Natural killer cell treated with Interleukin-12 subunit alpha and Interleukin-12 subunit beta and Interleukin-15 and Interleukin-18, amount 100 ng/mL, for 72 hours (primary cell): ENCODE measurements around the gene PTBP3. TPM values are rescaled to one million over a fixed set of nuclear protein-coding genes. Genes with fewer than 3 reads are reported as not detected.

Experiments used
- ATAC-seq, 2 donors: fragments of 150-1000 bp; cut with Tn5 transposase in 1 of 2; sonication (Bioruptor Pico), chemical (Tn5 transposase) in 1 of 2; 2 replicates each; pipeline ENCODE4 v1.10.0; 2021
- DNase-seq: peaks from one replicate; pipeline ENCODE4 v3.0.0; 2022; ENCODE audit warnings: low spot score
- H3K27ac Mint-ChIP-seq, 2 donors: 1 replicate in 1 of 2; 2 replicates in 1 of 2; pipeline ENCODE4 v1.8.0; 2022; ENCODE audit warnings: mixed read lengths in 2 of 2, mild to moderate bottlenecking in 1 of 2, moderate library complexity in 1 of 2
- H3K27me3 Mint-ChIP-seq, 2 donors: 1 replicate in 1 of 2; 2 replicates in 1 of 2; pipeline ENCODE4 v1.8.0; 2022; ENCODE audit warnings: mixed read lengths in 2 of 2
- H3K36me3 Mint-ChIP-seq: one replicate; pipeline ENCODE4 v1.8.0; 2022; ENCODE audit warnings: mixed read lengths
- H3K4me1 Mint-ChIP-seq, 2 donors: 1 replicate in 1 of 2; 2 replicates in 1 of 2; pipeline ENCODE4 v1.8.0; 2022; ENCODE audit warnings: low read depth in 2 of 2, mixed read lengths in 2 of 2, mild to moderate bottlenecking in 1 of 2
- H3K4me3 Mint-ChIP-seq: one replicate; pipeline ENCODE4 v1.8.0; 2022; ENCODE audit warnings: mixed read lengths
- H3K9me3 Mint-ChIP-seq: 2 replicates; pipeline ENCODE4 v1.8.0; 2022; ENCODE audit warnings: mixed read lengths
- total RNA-seq, 2 donors: library from RNA; stranded (reverse); gene quantifications; one replicate each; pipeline ENCODE4 v1.2.3, GENCODE V29; 2022

Gene PTBP3
- total RNA-seq, 2 donors from 2014 or later = 123 to 143 TPM

DNA sequence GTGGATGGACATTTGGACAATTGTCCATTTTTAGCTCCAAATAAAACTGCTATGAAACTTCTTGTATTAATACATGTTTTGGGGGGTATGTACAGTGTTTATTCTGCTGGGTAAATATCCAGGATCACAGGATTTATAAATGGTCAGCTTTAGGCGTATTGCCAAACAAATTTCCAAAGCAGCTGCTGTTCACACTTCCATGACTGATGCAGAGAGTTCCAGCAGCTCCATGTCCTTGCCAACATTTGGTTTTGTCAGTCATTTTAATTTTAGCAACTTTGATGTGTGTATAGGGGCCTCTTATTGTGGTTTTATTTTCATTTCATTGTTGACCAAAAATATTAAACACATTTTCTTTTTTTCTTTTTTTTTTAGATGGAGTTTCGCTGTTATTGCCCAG is 148.5 kb downstream of the PTBP3 start:
- no peaks in the 10 kb centered on the region for H3K27me3 Mint-ChIP-seq
- peaks cover 6% of the 10 kb centered on the region for H3K9me3 Mint-ChIP-seq
- no peak overlapping the region for H3K4me3 Mint-ChIP-seq
- ATAC-seq = no peak
- no peak for DNase-seq
- H3K36me3 Mint-ChIP-seq = peaks cover 7% of the 10 kb centered on the region
- no peak overlapping the region for H3K27ac Mint-ChIP-seq
- H3K4me1 Mint-ChIP-seq = peaks cover 24% of the 10 kb centered on the region in 2 donors

DNA sequence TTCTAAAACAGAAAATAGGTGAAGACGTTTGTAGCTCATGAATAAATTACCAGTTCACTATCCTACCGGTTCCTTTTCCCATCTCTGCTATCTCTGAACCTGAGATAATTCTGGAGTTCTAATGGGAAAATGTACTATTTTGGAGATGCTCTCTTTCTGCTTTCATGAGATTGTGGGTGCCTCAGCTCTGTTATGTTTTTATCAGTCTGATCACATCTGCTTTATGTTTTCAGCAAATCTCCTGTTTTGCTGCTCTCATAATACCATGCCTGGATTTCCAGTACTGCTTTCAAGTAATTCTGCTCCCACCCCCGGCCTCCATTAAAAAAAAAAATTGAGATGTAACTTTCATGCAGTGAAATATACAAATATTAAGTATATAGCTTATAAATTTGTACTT is 149.2 kb downstream of the PTBP3 start:
- peaks cover 7% of the 10 kb centered on the region for H3K36me3 Mint-ChIP-seq
- DNase-seq (no peak), ATAC-seq (no peak)
- no peaks in the 10 kb centered on the region for H3K27me3 Mint-ChIP-seq
- H3K27ac Mint-ChIP-seq = no peak overlapping the region
- peaks cover 6% of the 10 kb centered on the region for H3K9me3 Mint-ChIP-seq
- peaks cover 24% of the 10 kb centered on the region in 2 donors for H3K4me1 Mint-ChIP-seq
- H3K4me3 Mint-ChIP-seq = no peak overlapping the region

DNA sequence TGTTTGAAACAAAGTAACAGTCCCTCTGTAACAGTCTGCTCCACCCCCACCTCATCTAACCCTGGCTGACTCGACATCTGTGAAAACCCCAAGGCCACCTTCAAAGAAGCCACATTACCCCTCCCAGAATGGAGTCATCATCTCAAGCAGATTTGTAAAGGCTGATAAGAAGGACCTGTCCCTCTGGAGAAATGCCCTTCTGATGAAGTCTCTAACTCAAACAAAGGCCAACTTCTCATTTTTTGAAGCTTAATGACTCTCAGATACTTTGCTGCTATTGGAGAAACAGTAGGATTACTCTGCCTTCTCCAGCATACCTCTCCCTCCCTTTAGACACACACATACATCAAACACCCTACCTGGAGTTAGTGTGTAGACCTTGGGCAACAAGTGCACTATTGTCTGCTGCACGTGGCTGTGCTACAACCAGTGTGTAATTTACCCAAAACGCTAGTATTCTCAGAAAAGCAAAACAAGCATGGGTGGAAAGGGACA is 153.0 kb downstream of the PTBP3 start:
- H3K4me3 Mint-ChIP-seq = peak overlapping the region; percentile 80
- H3K27ac Mint-ChIP-seq = peak overlapping the region; percentile 78 to 89
- H3K9me3 Mint-ChIP-seq = peaks cover 6% of the 10 kb centered on the region
- ATAC-seq (peak; percentile 91 to 94), DNase-seq (peak; percentile 77)
- peaks cover 51 to 52% of the 10 kb centered on the region in 2 donors for H3K4me1 Mint-ChIP-seq
- H3K36me3 Mint-ChIP-seq = peaks cover 7% of the 10 kb centered on the region
- no peaks in the 10 kb centered on the region for H3K27me3 Mint-ChIP-seq

GRCh38 chr9:112179816-112180215 is 153.6 kb downstream of the PTBP3 start:
- Mint-ChIP-seq H3K36me3 (peaks cover 7% of the 10 kb centered on the region), H3K4me1 (peaks cover 53 to 56% of the 10 kb centered on the region in 2 donors)

DNA sequence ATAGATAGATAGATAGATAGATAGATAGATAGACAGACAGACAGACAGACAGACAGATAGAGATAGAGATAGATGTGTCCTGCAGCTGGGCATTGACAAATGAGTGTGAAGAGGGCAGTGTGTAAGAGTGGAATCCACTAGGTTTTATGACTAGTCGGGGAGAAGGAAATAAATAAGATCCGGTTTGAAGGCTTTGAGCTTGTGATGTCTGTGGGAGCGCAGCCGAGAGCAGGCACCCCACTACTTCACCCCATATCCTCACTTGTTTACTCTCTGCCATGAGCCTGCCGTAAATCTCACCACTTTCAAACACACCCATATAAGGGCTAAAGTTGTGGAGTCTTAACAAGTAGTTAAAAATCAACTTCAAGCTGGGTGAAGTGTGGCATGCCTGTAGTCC is 156.9 kb downstream of the PTBP3 start:
- no peak for ATAC-seq
- H3K4me3 Mint-ChIP-seq = peak overlapping the region; percentile 85

More at GRCh38 chr9:112179816-112180215, 153.6 kb downstream of the PTBP3 start:
- H3K9me3 Mint-ChIP-seq = peaks cover 6% of the 10 kb centered on the region
- no peaks in the 10 kb centered on the region for H3K27me3 Mint-ChIP-seq
- ATAC-seq (no peak), DNase-seq (no peak)
- H3K27ac Mint-ChIP-seq = peak overlapping the region; percentile 78 to 89
- H3K4me3 Mint-ChIP-seq = peak overlapping the region; percentile 80

DNA sequence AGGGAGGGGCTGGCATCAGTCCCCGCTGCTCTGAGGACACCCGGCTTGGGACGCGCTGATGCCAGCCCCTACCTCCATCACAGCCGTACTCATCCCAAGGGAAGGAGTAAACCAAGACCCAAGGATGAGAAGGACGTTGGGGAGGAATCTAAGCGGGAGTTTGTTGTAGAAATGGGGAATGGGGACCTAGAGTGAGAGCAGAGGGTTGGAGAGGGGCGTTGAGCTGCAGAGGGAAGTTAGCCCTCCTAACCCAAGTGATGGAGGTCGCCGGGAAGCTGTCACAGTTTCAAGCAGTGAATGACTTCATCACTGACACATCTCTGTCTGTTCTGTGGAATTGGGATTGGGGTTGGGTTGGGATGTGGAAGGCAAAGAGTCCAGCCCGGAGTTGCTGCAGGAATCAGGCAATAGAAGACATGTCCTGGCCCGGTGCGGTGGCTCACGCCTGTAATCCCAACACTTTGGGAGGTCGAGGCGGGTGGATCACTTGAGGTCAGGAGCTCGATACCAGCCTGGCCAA is 157.6 kb downstream of the PTBP3 start:
- H3K9me3 Mint-ChIP-seq = peaks cover 6% of the 10 kb centered on the region
- no peaks in the 10 kb centered on the region for H3K27me3 Mint-ChIP-seq
- H3K4me1 Mint-ChIP-seq = peaks cover 63 to 76% of the 10 kb centered on the region in 2 donors
- H3K27ac Mint-ChIP-seq = peak overlapping the region; percentile 72 to 83
- peaks cover 9% of the 10 kb centered on the region for H3K36me3 Mint-ChIP-seq
- DNase-seq = no peak
- ATAC-seq = no peak
- H3K4me3 Mint-ChIP-seq = peak overlapping the region; percentile 85

More for the DNA sequence above, 156.9 kb downstream of the PTBP3 start:
- no peak for DNase-seq
- Mint-ChIP-seq H3K36me3 (peaks cover 9% of the 10 kb centered on the region), H3K4me1 (peaks cover 65 to 76% of the 10 kb centered on the region in 2 donors), H3K27ac (peak overlapping the region; percentile 72 to 83), H3K9me3 (peaks cover 6% of the 10 kb centered on the region), H3K27me3 (no peaks in the 10 kb centered on the region)

GRCh38 chr9:112174965-112175795 is 158.2 kb downstream of the PTBP3 start, which contains the start of gene SUSD1:
TSS of gene SUSD1 (minus strand) at chr9:112175297. CDS start at chr9:112175235, 62 bp downstream.
- peaks cover 9% of the 10 kb centered on the region for H3K36me3 Mint-ChIP-seq
- H3K27ac Mint-ChIP-seq = peak within 1 kb of the TSS; percentile 88 to 94
- H3K27me3 Mint-ChIP-seq = no peaks in the 10 kb centered on the region
- ATAC-seq (peak; percentile 70 to 75), DNase-seq (peak; percentile 63)
- peaks cover 60 to 75% of the 10 kb centered on the region in 2 donors for H3K4me1 Mint-ChIP-seq
- peak within 1 kb of the TSS; percentile 94 for H3K4me3 Mint-ChIP-seq
- H3K9me3 Mint-ChIP-seq = peaks cover 6% of the 10 kb centered on the region

GRCh38 chr9:112174222-112174964 is 159.0 kb downstream of the PTBP3 start:
- Mint-ChIP-seq H3K4me1 (peaks cover 68 to 81% of the 10 kb centered on the region in 2 donors), H3K27me3 (no peaks in the 10 kb centered on the region), H3K27ac (peak overlapping the region; percentile 88 to 94), H3K9me3 (peaks cover 6% of the 10 kb centered on the region), H3K36me3 (peaks cover 9% of the 10 kb centered on the region), H3K4me3 (peak overlapping the region; percentile 94)
- DNase-seq (peak; percentile 90), ATAC-seq (peak; percentile 96)

GRCh38 chr9:112173489-112174221 is 159.8 kb downstream of the PTBP3 start:
- Mint-ChIP-seq H3K4me3 (peak overlapping the region; percentile 94), H3K27ac (peak overlapping the region; percentile 88 to 94), H3K27me3 (no peaks in the 10 kb centered on the region), H3K9me3 (peaks cover 6% of the 10 kb centered on the region), H3K4me1 (peaks cover 73 to 88% of the 10 kb centered on the region in 2 donors), H3K36me3 (peaks cover 9% of the 10 kb centered on the region)
- ATAC-seq = no peak
- DNase-seq = no peak

DNA sequence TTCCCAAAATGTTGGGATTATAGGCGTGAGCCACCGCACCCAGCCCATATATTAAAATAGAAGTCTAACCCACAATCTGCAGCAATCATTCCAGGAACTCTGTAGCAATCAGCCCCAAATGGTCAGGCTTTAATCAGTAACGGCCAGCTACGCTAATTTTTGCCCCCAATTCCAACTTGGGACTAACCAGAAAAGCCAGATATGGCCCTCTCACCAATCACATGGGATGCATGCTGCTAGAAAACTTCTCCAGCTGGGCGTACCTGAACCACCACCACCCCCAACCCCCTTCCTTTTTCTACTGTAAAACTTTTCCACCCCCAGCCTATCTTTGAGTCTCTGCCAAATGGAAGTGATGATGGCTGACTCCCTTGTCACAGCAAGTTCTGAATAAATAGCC is 162.5 kb downstream of the PTBP3 start:
- Mint-ChIP-seq H3K4me3 (peak overlapping the region; percentile 32), H3K36me3 (peaks cover 9% of the 10 kb centered on the region), H3K27ac (no peak overlapping the region), H3K27me3 (no peaks in the 10 kb centered on the region), H3K9me3 (peaks cover 6% of the 10 kb centered on the region), H3K4me1 (peaks cover 75 to 88% of the 10 kb centered on the region in 2 donors)
- no peak for DNase-seq
- no peak for ATAC-seq

- ATAC-seq (no peak), DNase-seq (no peak)
- Mint-ChIP-seq H3K4me3 (no peak overlapping the region), H3K36me3 (peaks cover 9% of the 10 kb centered on the region), H3K9me3 (peaks cover 6% of the 10 kb centered on the region), H3K27ac (peak overlapping the region in 1 of 2 donors; percentile 70), H3K27me3 (no peaks in the 10 kb centered on the region), H3K4me1 (peaks cover 73 to 88% of the 10 kb centered on the region in 2 donors)
These were observed 163.2 kb downstream of the PTBP3 start for GRCh38 chr9:112170235-112170634.

- no peaks in the 10 kb centered on the region for H3K27me3 Mint-ChIP-seq
- H3K4me1 Mint-ChIP-seq = peaks cover 70 to 82% of the 10 kb centered on the region in 2 donors
- H3K4me3 Mint-ChIP-seq = peak overlapping the region; percentile 13
- peaks cover 6% of the 10 kb centered on the region for H3K9me3 Mint-ChIP-seq
- DNase-seq (no peak), ATAC-seq (no peak)
- H3K27ac Mint-ChIP-seq = peak overlapping the region; percentile 34 to 68
- peaks cover 9% of the 10 kb centered on the region for H3K36me3 Mint-ChIP-seq
These were observed 164.1 kb downstream of the PTBP3 start for GRCh38 chr9:112169368-112169767.

GRCh38 chr9:112168197-112168596 is 165.2 kb downstream of the PTBP3 start:
- peak overlapping the region; percentile 34 to 68 for H3K27ac Mint-ChIP-seq
- ATAC-seq = peak in 1 of 2 donors; percentile 44
- peaks cover 6% of the 10 kb centered on the region for H3K9me3 Mint-ChIP-seq
- no peaks in the 10 kb centered on the region for H3K27me3 Mint-ChIP-seq
- peak overlapping the region; percentile 50 for H3K4me3 Mint-ChIP-seq
- peaks cover 64 to 73% of the 10 kb centered on the region in 2 donors for H3K4me1 Mint-ChIP-seq
- no peak for DNase-seq
- H3K36me3 Mint-ChIP-seq = peaks cover 9% of the 10 kb centered on the region
